Stomach (tissue), 9 donors: ENCODE results near the gene RELN. TPM values are rescaled to one million over a fixed set of nuclear protein-coding genes. Genes with fewer than 3 reads are reported as not detected.

Experiments used
- DNase-seq, 2 donors: peaks; one replicate each; pipeline versions ENCODE4 v3.0.0 to v3.0.0-alpha.2; 2013 to 2019
- H3K27ac ChIP-seq, 5 donors: fragments of 200-600 bp in 4 of 5; sonication (generic) in 4 of 5; one replicate each; pipeline ENCODE4 v1.5.1; 2013 to 2019; ENCODE audit warnings: mild to moderate bottlenecking in 1 of 5, moderate library complexity in 1 of 5
- H3K27me3 ChIP-seq, 3 donors: fragments of 200-600 bp; sonication (generic); one replicate each; pipeline ENCODE4 v1.5.1; 2017 to 2019; ENCODE audit warnings: mixed run types in 1 of 3
- H3K36me3 ChIP-seq, 4 donors: fragments of 200-600 bp; sonication (generic); 1 replicate in 3 of 4; 2 replicates in 1 of 4; pipeline ENCODE4 v1.5.1; 2016 to 2019
- H3K4me1 ChIP-seq, 4 donors: fragments of 200-600 bp; sonication (generic); one replicate each; pipeline ENCODE4 v1.5.1; 2016 to 2019
- H3K4me3 ChIP-seq, 4 donors: fragments of 200-600 bp; sonication (generic) in 3 of 4; one replicate each; pipeline ENCODE4 v1.5.1; 2016 to 2019; ENCODE audit warnings: mild to moderate bottlenecking in 1 of 4
- H3K9me3 ChIP-seq, 4 donors: fragments of 200-600 bp; sonication (generic); one replicate each; pipeline ENCODE4 v1.5.1; 2016 to 2019
- EP300 ChIP-seq: sonication (generic); formaldehyde crosslinking; IDR thresholded peaks from one replicate; pipeline ENCODE4 v1.6.1; 2017; ENCODE audit warnings: antibody characterized with exemption
- POLR2A ChIP-seq, 4 donors: fragments of 450-650 bp; IDR thresholded peaks; one replicate each; pipeline ENCODE4 v1.6.1; 2016; ENCODE audit warnings: antibody characterized with exemption in 4 of 4, control low read depth in 2 of 4, mild to moderate bottlenecking in 1 of 4, moderate library complexity in 1 of 4
- POLR2AphosphoS5 ChIP-seq, 3 donors: sonication (generic); formaldehyde crosslinking; IDR thresholded peaks; one replicate each; pipeline ENCODE4 v1.6.1; 2016; ENCODE audit warnings: antibody characterized with exemption in 3 of 3
- WGBS, 5 donors: extraction: QIAGEN DNeasy Blood & Tissue Kit in 3 of 5; methylation state at CpG; one replicate each; pipeline versions ENCODE4 v1.1.5 to v1.1.7; 2013 to 2018; 5-methylcytosine and 5-hydroxymethylcytosine counted together
- intact Hi-C: fragments of 100-400 bp; cut with DNase I; formaldehyde crosslinking; loops from one replicate; pipeline ENCODE4 v1.15.1; 2023; ENCODE audit warnings: low total_unique reads
- polyA plus RNA-seq, 3 donors: library from polyadenylated mRNA; stranded (reverse); fragments of 200-250 nt; gene quantifications; one replicate each; pipeline ENCODE4 v1.2.3, GENCODE V29; 2013
- total RNA-seq, 5 donors: library from RNA; depleted of rRNA; stranded (reverse); fragments of >200 nt; gene quantifications; one replicate each; pipeline versions ENCODE4 v1.1.0 to v1.2.3, GENCODE V29; 2014 to 2016
- TF ChIP-seq, protein P1 (sequence below), 7 experiments: fragments of 450-650 bp in 4 of 7; fragments of 200-600 bp in 3 of 7; sonication (generic) in 3 of 7; IDR thresholded peaks; one replicate each; pipeline ENCODE4 v1.5.1; 2016 to 2019; ENCODE audit warnings: antibody characterized with exemption in 7 of 7, control low read depth in 2 of 7, mild to moderate bottlenecking in 1 of 7
- donor health status: healthy with polysubstance abuse.
- donor health status: Bipolar disorder and iron deficiency.
- donor health status: healthy.

Gene RELN
- total and polyA plus RNA-seq, 8 donors, result 0.19 to 14.3 (median 2.2) TPM

DNA sequence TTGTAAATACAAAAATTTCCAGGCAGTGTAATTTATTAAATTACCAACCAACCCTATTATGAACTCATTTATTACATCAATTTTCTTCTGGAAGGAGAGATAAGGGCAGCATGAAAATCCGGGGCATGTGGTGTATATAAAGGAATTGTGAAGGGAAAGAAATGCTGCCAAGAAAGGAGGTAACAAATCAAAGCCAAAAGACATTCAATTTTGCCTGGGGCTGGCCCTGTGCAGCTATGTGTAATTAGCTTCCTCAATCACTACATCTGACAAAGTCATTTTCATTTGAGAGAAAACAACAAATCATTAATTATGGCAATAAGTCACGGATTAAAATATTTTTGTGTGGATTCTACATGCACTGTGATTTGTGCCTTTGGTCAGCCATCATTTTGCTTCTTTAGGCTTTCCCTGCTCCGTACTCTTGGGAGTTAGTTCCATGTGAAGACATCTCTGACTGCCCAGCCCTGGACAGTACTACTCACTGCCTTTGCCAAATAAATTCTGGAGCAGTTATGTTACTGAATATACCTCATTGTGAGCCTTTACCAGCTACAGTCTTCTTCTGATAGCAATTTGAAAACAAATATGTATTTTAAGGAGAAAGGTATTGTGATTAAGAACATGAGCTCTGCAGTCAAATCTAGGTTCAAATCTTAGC lies 191.7 kb downstream of the RELN start:
- WGBS, 5 donors, result 56 to 68% (median 62%) methylated on average over 3 of the region's 3 CpGs
- intact Hi-C loops, result no loop called here
- H3K4me3 ChIP-seq, result no peak overlapping the region

GRCh38 chr7:103796327-103796962 lies 193.0 kb downstream of the RELN start:
- no peak overlapping the region for H3K4me3 ChIP-seq
- no peak overlapping the region for H3K27ac ChIP-seq
- 84 to 93% (median 91%) methylated on average over 7 of the region's 7 CpGs for WGBS, 5 donors
- no peaks in the 10 kb centered on the region for H3K4me1 ChIP-seq
- TF ChIP-seq POLR2AphosphoS5 (IDR thresholded peaks at IDR 0.05), result no peak
- no peak for TF ChIP-seq EP300
- no peak for TF ChIP-seq POLR2A (IDR thresholded peaks at IDR 0.05)
- TF ChIP-seq, protein P1, sequence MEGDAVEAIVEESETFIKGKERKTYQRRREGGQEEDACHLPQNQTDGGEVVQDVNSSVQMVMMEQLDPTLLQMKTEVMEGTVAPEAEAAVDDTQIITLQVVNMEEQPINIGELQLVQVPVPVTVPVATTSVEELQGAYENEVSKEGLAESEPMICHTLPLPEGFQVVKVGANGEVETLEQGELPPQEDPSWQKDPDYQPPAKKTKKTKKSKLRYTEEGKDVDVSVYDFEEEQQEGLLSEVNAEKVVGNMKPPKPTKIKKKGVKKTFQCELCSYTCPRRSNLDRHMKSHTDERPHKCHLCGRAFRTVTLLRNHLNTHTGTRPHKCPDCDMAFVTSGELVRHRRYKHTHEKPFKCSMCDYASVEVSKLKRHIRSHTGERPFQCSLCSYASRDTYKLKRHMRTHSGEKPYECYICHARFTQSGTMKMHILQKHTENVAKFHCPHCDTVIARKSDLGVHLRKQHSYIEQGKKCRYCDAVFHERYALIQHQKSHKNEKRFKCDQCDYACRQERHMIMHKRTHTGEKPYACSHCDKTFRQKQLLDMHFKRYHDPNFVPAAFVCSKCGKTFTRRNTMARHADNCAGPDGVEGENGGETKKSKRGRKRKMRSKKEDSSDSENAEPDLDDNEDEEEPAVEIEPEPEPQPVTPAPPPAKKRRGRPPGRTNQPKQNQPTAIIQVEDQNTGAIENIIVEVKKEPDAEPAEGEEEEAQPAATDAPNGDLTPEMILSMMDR (IDR thresholded peaks at IDR 0.05), result no peak
- no peaks in the 10 kb centered on the region for H3K36me3 ChIP-seq
- intact Hi-C loops, result no loop called here
- no peak for DNase-seq
- H3K9me3 ChIP-seq, result no peaks in the 10 kb centered on the region
- H3K27me3 ChIP-seq, result no peaks in the 10 kb centered on the region

More for the DNA sequence above, 191.7 kb downstream of the RELN start:
- Histone ChIP-seq H3K36me3 (no peaks in the 10 kb centered on the region), H3K27ac (no peak overlapping the region), H3K27me3 (no peaks in the 10 kb centered on the region), H3K9me3 (no peaks in the 10 kb centered on the region), H3K4me1 (no peaks in the 10 kb centered on the region)
- no peak for DNase-seq
- TF ChIP-seq, protein P1 (IDR thresholded peaks at IDR 0.05), result no peak
- TF ChIP-seq POLR2AphosphoS5 (IDR thresholded peaks at IDR 0.05) (no peak), POLR2A (IDR thresholded peaks at IDR 0.05) (no peak), EP300 (no peak)

- intact Hi-C loops, result no loop called here
- no peak overlapping the region for H3K4me3 ChIP-seq
- H3K27ac ChIP-seq, result no peak overlapping the region
- H3K9me3 ChIP-seq, result no peaks in the 10 kb centered on the region
- DNase-seq, result peak in 1 of 2 donors; percentile 15
- no peaks in the 10 kb centered on the region for H3K27me3 ChIP-seq
- TF ChIP-seq EP300 (no peak), POLR2AphosphoS5 (IDR thresholded peaks at IDR 0.05) (no peak), POLR2A (IDR thresholded peaks at IDR 0.05) (no peak)
- TF ChIP-seq, protein P1 (IDR thresholded peaks at IDR 0.05), result no peak
- H3K36me3 ChIP-seq, result no peaks in the 10 kb centered on the region
- no peaks in the 10 kb centered on the region for H3K4me1 ChIP-seq
Observed at GRCh38 chr7:103795787-103796186, 193.7 kb downstream of the RELN start.

DNA sequence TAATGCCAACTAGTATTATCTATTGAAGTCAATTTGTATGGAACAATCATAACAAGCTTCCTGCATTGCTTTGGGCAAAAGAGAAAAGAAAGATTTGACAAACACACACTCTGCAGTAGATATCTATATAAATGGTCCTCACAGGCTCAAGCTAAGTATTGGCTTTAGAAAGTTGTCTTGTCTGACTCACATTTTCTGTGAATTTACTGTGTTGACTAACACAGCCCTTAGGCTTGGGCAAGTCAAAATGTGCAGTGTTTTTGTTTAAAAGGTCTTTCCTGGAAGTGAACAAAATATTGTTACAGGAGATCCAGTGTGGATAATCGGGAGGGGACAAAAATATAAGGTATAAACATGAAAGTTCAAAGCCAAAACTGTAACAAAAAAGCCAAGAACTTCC lies 194.4 kb downstream of the RELN start:
- no peaks in the 10 kb centered on the region for H3K4me1 ChIP-seq
- H3K36me3 ChIP-seq, result no peaks in the 10 kb centered on the region
- TF ChIP-seq EP300, result no peak
- TF ChIP-seq, protein P1 (IDR thresholded peaks at IDR 0.05), result no peak
- TF ChIP-seq POLR2AphosphoS5 (IDR thresholded peaks at IDR 0.05), result no peak
- TF ChIP-seq POLR2A (IDR thresholded peaks at IDR 0.05), result no peak
- 51 to 70% (median 68%) methylated on average over 1 of the region's 1 CpG for WGBS, 5 donors
- no peak overlapping the region for H3K27ac ChIP-seq
- DNase-seq, result no peak
- intact Hi-C loops, result no loop called here
- no peaks in the 10 kb centered on the region for H3K27me3 ChIP-seq
- no peaks in the 10 kb centered on the region for H3K9me3 ChIP-seq
- no peak overlapping the region for H3K4me3 ChIP-seq
